ENCODE data around the gene PPIE.

The PPIE gene

DNA sequence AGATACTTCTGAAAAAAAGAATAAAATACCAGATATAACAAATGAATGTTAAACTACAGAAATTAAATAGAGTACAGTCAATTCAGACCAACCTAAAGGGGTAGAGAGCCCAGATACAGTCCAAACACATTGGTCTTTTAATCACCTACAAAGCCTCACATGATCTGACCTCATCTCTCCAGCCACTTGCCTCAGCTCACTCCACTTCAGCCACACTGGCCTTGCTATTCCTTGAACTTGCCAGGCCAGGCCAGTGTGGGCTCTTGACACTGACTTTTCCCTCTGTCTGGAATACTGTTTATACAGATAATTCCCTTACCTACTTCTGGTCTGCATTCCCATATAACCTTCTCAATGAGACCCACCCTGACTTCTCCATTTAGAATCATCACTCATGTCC is 17.0 kb upstream of the PPIE start:
- DNase-seq, result no peak

DNA sequence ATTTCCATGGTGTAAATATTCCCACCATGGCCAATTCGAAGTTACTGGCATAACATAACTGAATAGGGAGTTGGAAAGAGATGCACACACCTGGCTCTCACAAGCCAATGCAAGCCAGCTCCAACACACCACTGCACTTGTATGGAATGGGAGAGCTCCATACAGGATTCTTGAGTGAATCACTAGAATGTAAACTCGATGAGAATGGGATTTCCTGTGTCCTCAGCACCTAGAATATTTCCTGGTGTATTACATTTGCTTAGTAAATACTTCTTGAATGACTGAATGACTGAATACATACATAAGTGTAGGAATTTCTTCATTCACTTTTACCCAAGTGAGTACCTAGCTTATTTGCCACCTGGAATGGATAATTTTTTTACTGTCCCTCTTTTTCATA is 16.2 kb upstream of the PPIE start:
- DNase-seq, result no peak

DNA sequence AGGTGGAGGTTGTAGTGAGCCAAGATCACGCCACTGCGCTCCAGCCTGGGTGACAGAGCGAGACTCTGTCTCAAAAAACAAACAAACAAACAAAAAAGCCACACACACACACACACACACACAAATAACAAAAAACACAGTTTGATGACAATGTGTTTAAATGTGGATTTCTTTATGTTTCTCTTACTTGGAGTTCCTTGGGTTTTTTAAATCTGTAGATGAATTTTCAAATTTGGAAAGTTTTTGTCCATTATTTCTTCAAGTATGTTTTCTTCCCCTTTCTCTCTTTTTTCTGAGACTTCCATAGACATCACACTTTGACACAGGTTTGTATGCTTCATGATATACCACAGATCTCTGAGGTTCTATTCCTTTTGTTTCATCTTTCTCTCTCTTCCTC is 12.1 kb upstream of the PPIE start:
- DNase-seq, result no peak

DNA sequence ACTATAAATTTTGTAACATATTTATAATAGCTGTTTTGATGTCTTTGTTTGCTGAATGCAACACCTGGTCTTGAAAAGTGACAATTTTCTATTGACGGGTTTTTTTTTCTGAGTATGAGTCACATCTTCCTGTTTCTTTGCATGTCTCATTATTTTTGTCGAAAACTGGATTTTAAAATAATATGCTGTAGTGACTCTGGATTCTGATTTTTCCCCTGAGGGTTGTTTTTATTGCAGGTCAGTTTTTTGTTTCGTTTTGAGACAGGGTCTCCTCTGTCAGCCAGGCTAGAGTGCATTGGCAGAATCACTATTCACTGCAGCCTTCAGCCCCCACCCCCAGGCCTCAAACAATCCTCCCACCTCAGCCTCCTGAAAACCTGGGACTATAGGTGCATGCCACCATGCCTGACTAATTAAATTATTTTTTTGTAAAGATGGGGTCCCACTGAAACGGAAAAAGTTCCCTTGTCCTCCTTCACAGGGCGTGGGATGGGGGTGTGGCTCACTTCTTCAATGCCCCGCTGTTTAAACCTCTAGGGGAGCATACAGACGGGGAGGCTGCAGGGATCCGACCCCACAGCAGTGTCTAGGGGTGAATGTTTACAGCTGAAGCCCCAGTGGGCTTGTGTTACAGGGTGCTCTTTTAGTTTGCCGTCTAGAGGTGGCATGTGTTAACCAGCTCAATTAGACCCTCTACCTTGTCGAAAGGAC is 11.3 kb upstream of the PPIE start:
- no peak for DNase-seq

DNA sequence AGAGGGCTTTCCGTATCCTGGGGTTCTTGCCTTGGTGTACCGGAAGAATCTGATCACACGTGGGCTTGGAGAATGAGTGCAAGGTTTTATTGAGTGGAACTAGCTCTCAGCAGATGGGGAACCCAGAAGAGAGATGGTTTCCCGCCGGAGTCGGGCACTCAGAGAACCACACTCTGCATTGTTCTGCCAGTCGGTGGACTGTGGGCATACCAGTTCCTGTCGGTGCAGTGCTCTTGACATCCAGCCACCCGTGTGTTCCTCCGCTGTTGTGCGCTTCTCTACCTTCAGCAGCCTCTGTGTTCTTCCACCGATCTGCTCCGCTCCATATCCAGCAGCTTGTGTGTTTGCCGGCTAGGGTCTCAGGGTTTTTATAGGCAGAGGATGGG is 10.8 kb upstream of the PPIE start:
- no peak for DNase-seq

DNA sequence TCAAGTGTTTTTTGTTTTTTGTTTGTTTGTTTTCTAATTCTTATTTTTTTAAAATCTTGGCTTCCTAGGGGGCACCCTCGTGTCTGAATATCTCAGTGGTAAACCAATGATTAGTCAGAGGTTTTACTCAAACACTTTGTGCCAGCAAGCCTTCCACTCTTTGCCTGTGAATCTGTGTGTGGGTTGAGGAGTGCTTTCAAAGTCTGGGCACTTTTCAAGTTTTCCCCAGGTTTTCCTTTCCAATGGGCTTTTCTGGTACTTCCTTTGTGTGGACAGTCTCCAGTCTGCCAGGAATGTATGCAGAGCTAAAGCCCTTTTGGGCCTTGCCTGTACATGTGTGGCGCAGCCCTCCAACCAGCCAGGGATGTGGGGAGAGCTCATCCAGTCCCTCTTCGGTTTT is 9.7 kb upstream of the PPIE start:
- no peak for DNase-seq

DNA sequence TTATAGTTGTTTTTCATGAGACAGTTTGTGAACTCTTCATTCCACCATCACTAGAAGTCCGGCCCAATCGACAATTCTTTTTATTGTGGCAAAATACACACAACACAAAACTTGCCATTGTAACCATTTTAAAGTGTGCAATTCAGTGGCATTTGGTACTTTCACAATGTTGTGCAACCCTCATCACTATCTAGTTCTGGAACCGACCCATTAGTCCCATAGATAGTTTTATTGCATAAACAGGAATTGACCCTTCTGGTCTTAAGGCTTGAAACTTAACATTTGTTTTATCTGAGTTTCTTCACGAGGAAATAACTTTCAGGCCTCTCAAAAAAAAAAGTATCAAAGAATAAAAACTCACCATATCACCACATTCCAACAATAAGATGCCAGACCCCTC is 8.8 kb upstream of the PPIE start:
- DNase-seq, result no peak

DNA sequence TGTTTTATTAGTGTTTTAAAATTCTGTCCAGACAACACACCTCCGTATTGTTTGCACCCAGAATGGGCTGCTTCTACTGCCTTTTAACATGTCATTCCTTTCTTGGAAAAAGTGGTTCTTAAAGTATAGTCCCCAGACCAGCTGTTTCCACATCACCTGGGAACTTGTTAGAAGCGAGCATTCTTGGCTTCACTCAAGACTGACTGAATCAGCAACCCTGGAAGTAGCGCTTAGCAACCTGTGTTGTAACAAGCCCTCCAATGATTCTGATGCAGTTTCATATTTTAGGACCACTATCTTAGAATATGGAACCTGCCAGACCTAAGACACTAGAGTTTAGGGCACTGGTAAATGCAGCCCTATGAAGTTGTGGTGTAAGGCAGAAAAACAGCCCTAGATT is 6.0 kb upstream of the PPIE start:
- no peak for DNase-seq

DNA sequence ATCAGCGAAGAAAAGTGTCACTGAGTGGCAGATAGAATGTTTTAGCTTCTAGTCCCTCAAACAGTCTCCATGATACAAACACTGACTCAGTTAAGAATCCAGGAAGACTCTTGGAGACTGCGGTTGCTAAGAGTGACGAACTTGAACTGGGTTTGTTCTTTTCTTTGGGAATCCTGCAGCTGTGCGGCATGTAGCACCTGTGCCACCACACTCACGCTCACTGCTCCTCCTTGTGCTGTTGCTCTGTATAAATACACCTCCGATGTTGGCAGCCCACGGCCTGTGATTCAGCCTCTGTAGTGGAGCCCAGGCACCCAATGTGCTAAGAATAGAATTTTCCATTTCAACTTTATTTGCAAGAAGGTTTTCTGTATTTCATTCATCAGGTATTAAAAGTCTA is 5.5 kb upstream of the PPIE start:
- no peak for DNase-seq

DNA sequence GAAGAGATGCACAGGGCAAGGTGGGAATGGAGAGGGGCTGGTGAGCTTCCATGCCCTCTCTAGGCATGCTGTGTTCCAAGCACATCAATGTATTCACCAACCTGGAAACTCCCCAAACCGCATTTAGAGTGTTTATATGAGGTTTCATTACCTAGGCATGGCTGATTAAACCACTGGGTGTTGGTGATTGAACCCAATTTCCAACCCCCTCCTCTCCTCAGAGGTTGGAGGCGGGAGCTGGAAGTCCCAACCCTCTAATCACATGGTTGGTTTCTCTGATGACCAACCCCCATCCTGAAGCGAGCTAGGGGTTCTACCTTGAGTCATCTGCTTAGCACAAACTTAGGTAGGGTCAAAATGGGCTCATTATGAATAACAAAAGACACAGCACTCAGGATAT is 3.0 kb upstream of the PPIE start:
- DNase-seq, result peak in 1 of 2 experiments; percentile 28

DNA sequence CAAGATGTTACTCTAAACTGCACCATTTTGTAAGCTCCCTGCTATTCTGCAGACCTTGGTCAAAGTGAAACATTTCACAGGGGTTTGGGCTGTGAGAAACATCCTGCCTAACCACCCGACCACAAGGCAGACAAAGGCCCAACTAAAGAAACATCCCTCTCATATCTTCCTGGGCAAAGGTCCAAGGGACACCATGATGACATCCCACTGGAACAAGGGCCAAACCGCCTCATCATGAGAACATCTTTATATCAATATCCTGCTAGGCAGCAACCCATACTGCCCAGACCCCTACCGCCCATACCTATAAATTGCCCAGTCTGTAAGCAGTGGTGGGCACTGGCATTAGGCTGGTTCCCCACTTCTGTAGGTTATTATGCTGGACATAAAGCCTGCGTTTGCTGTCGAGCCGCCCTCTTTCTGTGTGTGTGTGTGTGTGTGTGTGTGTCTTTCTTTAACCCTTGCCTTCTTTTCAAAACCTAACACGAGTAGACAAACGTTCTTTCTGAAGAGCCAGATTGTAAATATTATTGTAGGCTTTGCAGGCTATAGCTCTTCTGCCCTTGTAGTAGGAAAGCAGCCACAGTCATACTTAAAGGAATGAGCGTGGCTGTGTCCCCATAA is 1.0 kb upstream of the PPIE start:
- no peak for DNase-seq

DNA sequence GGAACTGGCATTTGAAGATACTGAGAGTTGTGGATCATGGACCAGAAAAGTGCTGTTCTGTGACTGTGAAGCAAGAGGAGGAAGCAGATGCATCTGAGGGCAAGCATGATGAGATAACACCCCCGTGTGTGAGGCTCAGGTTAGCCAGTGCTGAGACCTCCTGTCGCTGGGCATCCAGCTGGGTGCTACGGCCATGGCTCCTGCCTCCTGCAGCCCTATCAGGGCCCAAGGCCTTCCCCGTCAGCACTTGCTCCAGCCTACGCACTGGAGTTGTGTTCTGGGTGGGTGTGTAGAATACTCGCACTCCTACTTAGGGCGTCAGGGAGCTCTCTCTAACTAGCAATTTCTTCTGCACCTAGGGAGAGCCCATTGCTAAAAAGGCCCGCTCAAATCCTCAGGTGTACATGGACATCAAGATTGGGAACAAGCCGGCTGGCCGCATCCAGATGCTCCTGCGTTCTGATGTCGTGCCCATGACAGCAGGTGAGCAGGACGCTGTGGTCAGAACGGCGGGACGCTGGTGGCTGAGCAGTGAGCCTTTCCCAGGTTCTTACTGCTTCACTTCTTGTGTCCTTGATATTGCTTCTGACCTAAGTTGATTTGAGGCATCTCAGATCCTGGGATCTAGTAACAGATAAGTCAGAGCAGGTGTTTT is 6.5 kb downstream of the PPIE start:
- no peak for DNase-seq

DNA sequence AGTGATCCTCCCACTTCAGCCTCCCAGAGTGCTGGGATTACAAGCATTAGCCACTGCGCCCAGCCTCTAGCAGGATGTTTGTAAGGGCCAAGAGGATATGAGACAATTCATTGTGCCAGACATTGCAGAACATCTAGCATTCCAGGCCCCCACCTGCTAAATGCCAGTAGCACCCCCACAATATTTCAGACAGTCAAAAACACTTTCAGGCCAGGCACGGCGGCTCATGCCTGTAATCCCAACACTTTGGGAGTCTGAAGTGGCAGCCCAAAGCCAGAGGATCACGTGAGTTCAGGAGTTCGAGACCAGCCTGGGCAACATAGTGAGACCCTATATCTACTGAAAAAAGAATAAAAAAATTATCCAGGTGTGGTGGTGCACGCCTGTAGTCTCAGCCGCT is 12.9 kb downstream of the PPIE start:
- DNase-seq, result no peak

DNA sequence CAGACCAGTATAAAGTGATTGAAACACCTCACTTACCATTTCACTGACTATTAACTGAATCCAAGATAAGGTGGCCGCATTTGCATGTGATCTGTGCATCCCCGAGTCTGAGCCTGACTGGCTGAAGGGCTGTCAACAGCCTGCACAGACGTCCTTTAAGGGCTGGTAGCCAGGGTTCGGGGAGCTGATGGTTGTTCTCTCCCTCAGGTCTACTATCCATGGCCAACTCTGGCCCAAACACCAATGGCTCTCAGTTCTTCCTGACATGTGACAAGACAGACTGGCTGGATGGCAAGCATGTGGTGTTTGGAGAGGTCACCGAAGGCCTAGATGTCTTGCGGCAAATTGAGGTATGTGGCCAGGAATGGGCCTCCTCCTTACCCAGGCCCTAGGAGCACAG is 14.0 kb downstream of the PPIE start:
- DNase-seq, result no peak

DNA sequence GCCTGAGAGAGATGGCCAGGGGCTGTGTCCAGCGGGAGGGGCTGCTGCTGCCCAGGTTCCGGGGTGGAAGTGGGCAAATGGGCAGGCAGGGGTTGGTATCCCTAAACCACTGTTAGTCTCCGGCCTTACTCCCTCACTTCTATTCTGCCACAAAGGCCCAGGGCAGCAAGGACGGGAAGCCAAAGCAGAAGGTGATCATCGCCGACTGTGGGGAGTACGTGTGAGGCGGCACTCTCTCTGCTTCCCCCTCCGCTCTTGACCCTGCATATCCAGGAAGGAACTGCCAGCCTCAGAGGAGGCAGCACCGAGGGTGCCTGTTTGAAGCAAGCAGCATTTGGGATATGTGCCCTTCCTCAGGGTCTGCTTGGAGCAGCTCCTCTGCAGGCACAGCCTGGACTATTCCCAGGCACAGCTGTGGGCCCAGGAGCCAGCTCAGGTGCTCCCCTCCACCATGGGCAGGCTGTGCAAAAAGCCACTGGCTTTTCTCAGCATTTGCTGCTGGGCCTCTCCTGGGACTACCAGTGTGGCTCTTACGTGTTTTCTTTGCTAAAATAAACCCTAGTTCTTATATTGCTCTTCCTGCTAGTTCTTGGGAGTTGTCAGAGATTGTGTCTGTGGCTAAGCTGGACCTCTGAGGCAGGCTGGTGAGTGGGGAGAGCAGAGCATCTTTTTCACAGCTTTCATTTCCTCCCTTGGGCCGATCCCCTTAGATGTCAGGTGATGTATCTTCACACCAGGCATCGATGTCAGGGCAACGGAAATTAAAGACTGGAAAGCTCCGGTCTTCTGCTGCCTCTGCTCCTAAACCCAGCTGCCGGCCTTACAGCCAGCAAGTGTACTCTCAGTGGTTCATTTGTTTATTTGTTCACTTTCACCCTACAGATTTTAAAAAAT is 14.7 kb downstream of the PPIE start:
- no peak for DNase-seq

DNA sequence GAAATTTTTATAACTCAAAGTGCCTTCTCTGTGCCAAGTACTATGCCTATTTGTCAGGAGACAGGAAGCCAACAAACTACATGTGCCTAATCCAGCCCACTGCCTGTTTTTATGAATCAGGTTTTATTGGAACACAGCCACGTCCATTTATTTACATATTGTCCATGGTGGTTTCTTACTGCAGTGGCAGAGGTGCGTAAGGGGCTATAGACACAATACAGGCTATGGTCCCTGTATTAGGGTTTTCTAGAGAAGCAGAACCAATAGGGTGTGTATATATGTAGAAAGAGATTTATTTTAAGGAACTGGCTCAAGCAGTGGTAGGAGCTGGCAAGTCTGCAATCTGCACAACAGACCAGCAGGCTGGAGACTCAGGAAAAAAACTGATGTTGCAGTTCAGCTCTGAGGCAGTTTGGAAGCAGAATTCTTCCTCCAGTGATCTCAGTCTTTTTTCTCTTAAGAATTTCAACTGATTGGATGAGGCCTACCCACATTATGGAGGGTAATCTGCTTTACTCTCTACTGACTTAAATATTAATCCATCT is 15.4 kb downstream of the PPIE start:
- DNase-seq, result no peak

DNA sequence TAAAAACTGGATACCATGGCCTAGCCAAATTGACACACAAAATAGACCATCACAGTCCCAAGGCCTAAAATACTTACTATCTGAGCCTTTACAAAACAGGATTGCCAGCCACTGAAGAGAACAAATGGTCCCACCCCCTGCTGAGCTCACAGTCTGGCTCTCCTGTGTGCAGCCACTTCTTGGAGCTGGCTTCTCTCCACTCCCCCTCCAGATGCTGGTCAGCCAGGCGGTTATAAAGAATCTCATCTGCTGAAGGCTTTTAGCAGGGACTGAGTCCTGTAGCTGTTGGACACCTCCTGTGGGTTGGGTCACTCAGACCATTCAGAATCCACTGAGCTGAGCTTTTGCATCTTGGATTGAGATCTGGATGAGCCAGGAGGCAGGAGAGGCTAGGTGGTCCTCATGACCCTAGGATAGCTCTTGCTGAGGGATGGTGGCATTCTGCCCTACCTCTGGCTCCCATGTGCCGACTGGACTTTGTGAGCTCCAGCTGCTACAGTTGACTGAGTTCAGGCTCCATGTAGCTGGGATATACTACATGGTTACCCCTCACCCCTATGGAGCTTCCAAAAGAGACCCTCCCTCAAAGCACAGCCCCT is 16.3 kb downstream of the PPIE start:
- DNase-seq, result no peak

DNA sequence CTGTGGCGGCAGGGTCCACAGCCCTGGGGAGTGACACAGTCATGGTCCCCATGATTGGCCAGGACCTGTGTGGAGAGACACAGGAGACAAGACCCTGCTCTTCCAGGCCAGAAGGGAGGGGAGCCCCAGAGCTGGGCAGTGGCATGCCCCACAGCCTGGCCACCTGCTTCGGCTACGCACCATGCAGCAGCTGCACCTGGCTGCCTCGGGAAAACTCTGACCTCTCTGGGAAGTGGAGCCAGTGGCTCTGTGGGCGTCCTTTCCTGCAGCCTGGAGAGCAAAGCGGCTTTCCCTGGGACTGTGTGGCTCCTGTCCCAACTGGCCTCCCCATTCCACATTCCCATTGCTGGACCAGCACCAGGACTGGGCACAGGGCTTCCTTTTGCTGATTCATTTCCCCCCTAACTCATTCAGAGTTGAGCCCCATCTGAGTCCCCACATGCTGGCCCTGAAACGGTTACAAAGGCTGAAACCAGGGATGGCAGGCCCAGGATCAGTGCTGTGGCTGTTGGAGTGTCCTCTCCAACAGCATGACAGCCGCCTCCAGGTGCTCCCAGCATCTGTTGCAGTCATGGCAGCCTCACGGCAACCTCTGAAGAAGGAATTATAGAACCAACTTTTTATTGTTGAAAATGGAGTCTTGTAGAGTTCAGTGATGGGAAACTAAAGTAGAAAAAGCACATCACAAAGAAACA is 17.4 kb downstream of the PPIE start:
- no peak for DNase-seq

DNA sequence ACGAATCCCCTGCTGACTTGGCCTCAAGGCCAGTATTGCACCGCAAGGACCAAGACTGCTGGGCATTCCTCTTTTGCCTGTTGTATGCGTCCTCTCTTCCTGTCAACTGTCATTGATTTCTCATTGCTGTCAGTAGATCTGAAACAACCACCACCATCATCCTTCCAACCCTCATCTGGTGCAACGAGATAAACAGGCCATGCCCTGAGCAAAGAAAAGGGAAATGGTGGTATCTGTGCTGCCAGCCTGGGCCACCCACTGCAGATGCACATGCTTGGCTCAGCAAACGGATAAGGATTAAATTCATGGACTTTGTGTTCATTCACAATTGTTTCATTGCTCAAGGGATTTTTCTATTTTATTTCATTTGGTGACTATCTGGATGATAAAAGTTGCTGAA is 18.8 kb downstream of the PPIE start:
- no peak for DNase-seq

DNA sequence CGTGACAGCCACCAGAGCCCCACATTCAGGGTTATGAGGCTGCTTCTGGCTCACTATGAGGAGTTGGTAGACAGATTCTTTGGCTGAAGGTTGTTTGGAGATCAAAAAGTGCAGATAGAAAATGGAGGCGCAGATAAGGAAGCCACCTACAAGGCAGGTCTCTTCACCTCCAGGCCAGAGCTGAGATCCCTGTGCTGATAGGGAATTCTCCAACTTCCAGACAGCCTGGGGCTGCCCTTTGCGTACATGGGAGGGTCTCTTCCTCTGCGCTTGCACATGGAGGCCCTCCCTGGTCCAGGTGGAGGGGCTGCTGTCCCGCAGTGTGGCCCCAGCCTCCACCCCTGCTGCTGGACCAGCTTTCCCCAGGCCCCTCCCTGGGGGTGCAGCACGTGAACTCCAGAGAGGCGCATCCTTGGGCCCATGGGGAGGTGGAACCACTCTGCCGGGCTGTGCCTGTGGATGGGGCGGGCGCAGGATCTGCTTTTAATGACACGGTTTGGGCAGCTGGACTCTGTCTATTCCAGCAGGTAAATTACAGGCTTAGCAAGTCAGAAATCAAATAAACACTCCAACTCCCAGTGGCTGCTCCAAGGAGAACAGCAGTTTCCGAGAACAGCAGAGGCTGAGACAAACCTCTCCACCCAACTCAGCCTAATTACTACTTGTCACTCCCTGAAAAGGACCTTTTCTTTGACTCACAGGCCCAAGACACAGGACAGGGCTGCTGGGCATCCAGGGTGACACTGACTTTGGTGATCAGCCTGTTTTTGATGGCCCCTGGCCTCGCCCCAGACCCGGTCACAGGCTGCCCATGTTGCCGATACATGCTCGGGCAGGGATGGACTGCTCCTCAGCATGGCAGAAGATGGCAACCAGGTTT is 20.1 kb downstream of the PPIE start:
- DNase-seq, result no peak

DNA sequence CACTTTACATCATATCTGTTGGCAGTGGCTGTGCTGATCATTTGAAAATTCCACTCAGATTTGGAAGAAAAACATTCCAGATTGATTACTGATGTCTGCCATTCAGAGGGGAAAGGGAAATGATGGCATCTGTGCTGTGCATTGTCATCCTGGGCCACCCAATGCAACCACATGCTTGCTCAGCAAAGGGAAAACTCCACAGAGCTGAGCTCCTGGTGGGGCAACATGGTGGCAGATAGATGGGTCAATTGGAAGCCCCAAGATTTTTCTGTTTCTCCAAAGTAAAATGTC is 20.7 kb downstream of the PPIE start:
- no peak for DNase-seq

All from activated CD4-positive, alpha-beta T cell treated with anti-CD3 and anti-CD28 coated beads, Interleukin-2, amount 50 U/mL, for 48 hours (primary cell).